PFSK-1 (cell line): ENCODE data around the gene ABCA1.

Experiments used
- FOXP2 ChIP-seq: optimal IDR thresholded peaks from 2 replicates; pipeline ENCODE3; 2011; ENCODE audit warnings: borderline replicate concordance, control low read depth, inconsistent platforms; ENCODE audit not compliant: insufficient read depth; ENCODE audit errors: extremely low read length, extremely low read depth
- POLR2AphosphoS5 ChIP-seq: IDR thresholded peaks from 2 replicates; pipeline ENCODE4 v1.6.1; 2012; ENCODE audit warnings: low read depth, mild to moderate bottlenecking, control low read depth, low read length, moderate library complexity
- REST ChIP-seq, 2 experiments: IDR thresholded peaks; 2 replicates each; pipeline versions ENCODE4 v1.6.1 to v1.8.0; 2011 to 2012; ENCODE audit warnings: low read depth in 2 of 2, low read length in 2 of 2, control low read depth in 1 of 2, inconsistent platforms in 1 of 2, mild to moderate bottlenecking in 1 of 2, moderate library complexity in 1 of 2; ENCODE audit not compliant: insufficient read depth in 1 of 2
- SIN3A ChIP-seq: IDR thresholded peaks from 2 replicates; pipeline ENCODE4 v1.6.1; 2012; ENCODE audit warnings: mild to moderate bottlenecking, low read length, moderate library complexity, borderline replicate concordance; ENCODE audit not compliant: insufficient read depth
- TAF1 ChIP-seq: IDR thresholded peaks from 2 replicates; pipeline ENCODE4 v1.6.1; 2012; ENCODE audit warnings: low read length, control low read depth, borderline replicate concordance; ENCODE audit not compliant: insufficient read depth

- TF ChIP-seq POLR2AphosphoS5 (no peak), REST (IDR thresholded peaks at IDR 0.05; ENCODE audit: insufficient read depth in 1 of 2, low read depth in 2 of 2, low read length in 2 of 2) (no peak), TAF1 (no peak), SIN3A (no peak), FOXP2 (no peak)
Measured at GRCh38 chr9:104882086-104882485, 45.9 kb downstream of the ABCA1 start.
